Vagina (tissue), 2 donors: ENCODE measurements around the gene GIMD1. TPM values are rescaled to one million over a fixed set of nuclear protein-coding genes. Genes with fewer than 3 reads are reported as not detected.
A peak's percentile ranks its signal among the peaks of the same experiment; 100 is the strongest.

ENCODE experiments used
- DNase-seq, 2 donors: peaks; one replicate each; pipeline ENCODE4 v3.0.0-alpha.2; 2017; ENCODE audit errors: extremely low spot score in 2 of 2
- H3K27ac ChIP-seq: fragments of 200-600 bp; sonication (generic); one replicate; pipeline ENCODE4 v1.5.1; 2019
- H3K27me3 ChIP-seq: fragments of 200-600 bp; sonication (generic); one replicate; pipeline ENCODE4 v1.5.1; 2019
- H3K36me3 ChIP-seq, 2 donors: fragments of 200-600 bp; sonication (generic); one replicate each; pipeline ENCODE4 v1.5.1; 2017 to 2019
- H3K4me1 ChIP-seq: fragments of 200-600 bp; sonication (generic); one replicate; pipeline ENCODE4 v1.5.1; 2019
- H3K4me3 ChIP-seq, 2 donors: fragments of 200-600 bp; sonication (generic); 1 replicate in 1 of 2; 2 replicates in 1 of 2; pipeline ENCODE4 v1.5.1; 2016 to 2019
- H3K9me3 ChIP-seq: fragments of 200-600 bp; sonication (generic); one replicate; pipeline ENCODE4 v1.5.1; 2019
- POLR2A ChIP-seq, 2 donors: fragments of 450-650 bp; IDR thresholded peaks; one replicate each; pipeline ENCODE4 v1.6.1; 2017; ENCODE audit warnings: antibody characterized with exemption in 2 of 2, mild to moderate bottlenecking in 2 of 2, moderate library complexity in 2 of 2
- POLR2AphosphoS5 ChIP-seq, 2 donors: sonication (generic); formaldehyde crosslinking; IDR thresholded peaks; one replicate each; pipeline ENCODE4 v1.9.0; 2017; ENCODE audit warnings: antibody characterized with exemption in 2 of 2, mild to moderate bottlenecking in 2 of 2, low read depth in 1 of 2; ENCODE audit not compliant: insufficient read depth in 1 of 2
- intact Hi-C: fragments of 100-400 bp; cut with DNase I; formaldehyde crosslinking; loops from one replicate; pipeline ENCODE4 v1.15.1; 2023
- total RNA-seq: library from RNA; depleted of rRNA; stranded (reverse); fragments of >200 nt; gene quantifications from one replicate; pipeline ENCODE4 v1.2.3, GENCODE V29; 2016
- TF ChIP-seq, protein P1 (sequence below), 3 experiments: fragments of 450-650 bp in 2 of 3; fragments of 200-600 bp in 1 of 3; sonication (generic) in 1 of 3; IDR thresholded peaks; one replicate each; pipeline ENCODE4 v1.5.1; 2017 to 2019; ENCODE audit warnings: antibody characterized with exemption in 3 of 3, mild to moderate bottlenecking in 2 of 3, moderate library complexity in 2 of 3

The GIMD1 gene
- total RNA-seq, 1 donor from 2014 or later, result not detected

DNA sequence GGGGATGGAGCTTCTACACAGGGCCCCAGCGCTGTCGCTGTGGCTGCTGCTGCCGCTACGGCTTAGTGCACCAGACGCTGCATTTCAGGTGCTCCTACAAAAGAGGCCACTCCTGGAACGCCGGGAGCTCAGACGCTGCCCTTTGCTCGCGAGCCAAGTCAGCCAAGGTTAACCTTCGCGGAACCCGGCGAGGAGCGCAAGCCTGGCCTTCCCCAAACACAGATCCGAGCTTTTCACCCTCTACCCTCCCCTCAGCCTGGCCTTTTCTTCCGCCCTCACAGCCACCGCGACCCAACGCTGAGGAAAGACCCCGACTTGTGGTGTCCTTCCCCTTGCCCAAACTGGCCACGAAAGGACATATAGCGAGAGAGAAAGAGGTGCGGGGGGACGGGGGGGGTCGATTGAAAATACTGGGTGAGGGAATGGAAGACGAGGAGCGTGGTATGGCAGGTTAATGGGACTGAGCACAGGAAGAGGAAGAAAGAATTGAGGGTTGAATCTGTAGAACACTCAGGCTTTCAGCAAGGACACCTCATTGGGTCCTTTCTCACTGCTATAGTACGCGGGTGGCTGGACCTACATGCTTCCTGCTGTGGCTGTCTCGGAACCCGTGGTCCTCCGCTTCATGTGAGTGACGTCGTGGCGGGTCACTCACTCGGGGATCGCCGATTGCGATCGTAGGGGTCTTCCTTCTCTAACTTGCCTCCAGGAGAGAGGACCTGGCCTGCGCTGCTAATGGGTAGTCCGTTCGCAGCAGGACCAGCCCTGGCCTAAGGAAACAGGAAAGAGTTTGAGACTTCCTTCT is 52.4 kb downstream of the GIMD1 start, which contains the start of the genes AIMP1 and TBCK:
AIMP1 (plus strand) TSS at position 583 of the 805 bp plus-strand sequence. CDS start 8,460 bp downstream, outside the sequence.
TBCK (minus strand) TSS at position 242 of the 805 bp plus-strand sequence. CDS start 7,249 bp downstream, outside the sequence.
- Histone ChIP-seq H3K27me3 (no peaks in the 10 kb centered on the region), H3K9me3 (no peaks in the 10 kb centered on the region), H3K4me3 (peak within 1 kb of the TSS; percentile 73 to 95), H3K27ac (peak within 1 kb of the TSS; percentile 92), H3K36me3 (peaks cover 0 to 2% of the 10 kb centered on the region in 2 donors), H3K4me1 (peaks cover 40% of the 10 kb centered on the region)
- intact Hi-C loops, result no loop called here
- DNase-seq, result peak in 1 of 2 donors; percentile 94
- TF ChIP-seq POLR2A (IDR thresholded peaks at IDR 0.05) (peak in 1 of 2 donors; percentile 10), POLR2AphosphoS5 (IDR thresholded peaks at IDR 0.05; ENCODE audit: insufficient read depth in 1 of 2, low read depth in 1 of 2) (peak; percentile 60 to 83)
- TF ChIP-seq, protein P1, sequence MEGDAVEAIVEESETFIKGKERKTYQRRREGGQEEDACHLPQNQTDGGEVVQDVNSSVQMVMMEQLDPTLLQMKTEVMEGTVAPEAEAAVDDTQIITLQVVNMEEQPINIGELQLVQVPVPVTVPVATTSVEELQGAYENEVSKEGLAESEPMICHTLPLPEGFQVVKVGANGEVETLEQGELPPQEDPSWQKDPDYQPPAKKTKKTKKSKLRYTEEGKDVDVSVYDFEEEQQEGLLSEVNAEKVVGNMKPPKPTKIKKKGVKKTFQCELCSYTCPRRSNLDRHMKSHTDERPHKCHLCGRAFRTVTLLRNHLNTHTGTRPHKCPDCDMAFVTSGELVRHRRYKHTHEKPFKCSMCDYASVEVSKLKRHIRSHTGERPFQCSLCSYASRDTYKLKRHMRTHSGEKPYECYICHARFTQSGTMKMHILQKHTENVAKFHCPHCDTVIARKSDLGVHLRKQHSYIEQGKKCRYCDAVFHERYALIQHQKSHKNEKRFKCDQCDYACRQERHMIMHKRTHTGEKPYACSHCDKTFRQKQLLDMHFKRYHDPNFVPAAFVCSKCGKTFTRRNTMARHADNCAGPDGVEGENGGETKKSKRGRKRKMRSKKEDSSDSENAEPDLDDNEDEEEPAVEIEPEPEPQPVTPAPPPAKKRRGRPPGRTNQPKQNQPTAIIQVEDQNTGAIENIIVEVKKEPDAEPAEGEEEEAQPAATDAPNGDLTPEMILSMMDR (IDR thresholded peaks at IDR 0.05), result no peak

DNA sequence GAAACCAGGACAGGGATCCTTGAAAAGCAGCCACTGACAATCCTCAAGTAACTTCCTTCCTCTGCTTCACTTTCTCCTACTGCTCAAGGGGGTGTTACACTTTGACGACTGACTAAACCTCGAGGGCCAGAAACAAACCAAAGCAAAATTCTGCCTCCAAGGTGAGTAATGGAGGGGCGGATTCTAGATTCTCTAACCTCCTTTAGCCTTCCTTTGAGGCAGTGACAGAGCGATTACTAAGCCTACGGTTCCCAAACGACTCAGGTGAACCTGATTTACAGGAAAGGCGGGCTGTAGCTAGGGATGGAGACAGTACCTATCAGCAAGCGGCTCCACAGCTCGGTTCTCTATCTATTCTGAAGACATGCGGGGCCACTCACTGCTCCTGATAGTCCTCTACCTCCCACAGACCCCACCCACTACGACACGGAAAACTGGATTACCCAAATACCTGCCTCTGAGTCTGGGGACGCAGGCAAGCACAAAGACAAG is 53.1 kb downstream of the GIMD1 start:
- Histone ChIP-seq H3K36me3 (no peaks in the 10 kb centered on the region), H3K4me3 (peak overlapping the region; percentile 73 to 95), H3K9me3 (no peaks in the 10 kb centered on the region), H3K27me3 (no peaks in the 10 kb centered on the region), H3K27ac (peak overlapping the region; percentile 92), H3K4me1 (peaks cover 40% of the 10 kb centered on the region)
- TF ChIP-seq POLR2A (IDR thresholded peaks at IDR 0.05) (no peak), POLR2AphosphoS5 (IDR thresholded peaks at IDR 0.05; ENCODE audit: insufficient read depth in 1 of 2, low read depth in 1 of 2) (no peak)
- TF ChIP-seq, protein P1 (IDR thresholded peaks at IDR 0.05), result no peak
- intact Hi-C loops, result no loop called here
- DNase-seq, result no peak

DNA sequence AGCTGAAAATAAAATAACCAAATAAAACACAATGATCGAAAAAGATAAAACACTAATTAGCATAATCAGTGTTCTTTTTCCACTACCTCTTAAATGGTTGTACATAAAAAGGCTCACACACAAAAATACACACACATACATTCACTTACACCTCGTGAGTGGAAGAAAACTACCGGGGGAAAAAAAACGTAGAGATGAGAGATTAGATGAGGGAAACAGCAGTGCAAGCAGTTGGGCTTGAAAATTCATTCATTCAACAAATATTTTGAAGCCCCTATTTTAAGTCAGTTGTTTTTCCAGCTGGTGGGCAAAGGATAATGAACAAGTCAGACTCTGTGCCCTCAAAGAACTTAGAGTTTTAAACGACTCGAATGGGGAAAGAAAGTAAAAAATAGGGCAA is 53.6 kb downstream of the GIMD1 start:
- peak overlapping the region; percentile 92 for H3K27ac ChIP-seq
- peak overlapping the region; percentile 73 to 95 for H3K4me3 ChIP-seq
- no peak for TF ChIP-seq POLR2A (IDR thresholded peaks at IDR 0.05)
- TF ChIP-seq POLR2AphosphoS5 (IDR thresholded peaks at IDR 0.05; ENCODE audit: insufficient read depth in 1 of 2, low read depth in 1 of 2), result no peak
- TF ChIP-seq, protein P1 (IDR thresholded peaks at IDR 0.05), result no peak
- peaks cover 40% of the 10 kb centered on the region for H3K4me1 ChIP-seq
- intact Hi-C loops, result no loop called here
- no peaks in the 10 kb centered on the region for H3K9me3 ChIP-seq
- H3K36me3 ChIP-seq, result no peaks in the 10 kb centered on the region
- no peak for DNase-seq
- no peaks in the 10 kb centered on the region for H3K27me3 ChIP-seq

DNA sequence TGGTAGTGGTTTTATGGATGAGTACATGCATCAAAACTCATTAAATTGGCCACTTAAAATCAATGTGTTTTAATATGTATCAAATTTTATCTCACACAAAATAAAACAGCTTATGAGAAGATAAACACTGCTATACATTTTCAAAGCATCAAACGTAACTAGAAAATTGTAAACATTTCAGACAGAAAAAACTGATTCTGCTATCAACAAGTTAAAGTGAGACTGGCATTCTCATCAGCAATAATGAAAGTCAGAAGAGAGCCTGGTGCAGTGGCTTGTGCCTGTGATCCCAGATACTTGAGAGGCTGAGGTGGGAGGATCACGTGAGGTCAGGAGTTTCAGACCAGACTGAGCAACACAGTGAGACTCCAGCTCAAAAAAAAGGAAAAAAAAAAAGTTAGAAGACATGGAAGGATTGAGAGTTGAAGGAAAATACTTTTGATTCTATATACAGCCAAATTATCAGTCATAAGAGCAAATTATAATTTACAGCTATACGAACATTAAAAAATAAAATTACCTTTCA is 55.5 kb downstream of the GIMD1 start:
- peaks cover 25% of the 10 kb centered on the region for H3K4me1 ChIP-seq
- no peaks in the 10 kb centered on the region for H3K36me3 ChIP-seq
- no peak overlapping the region for H3K4me3 ChIP-seq
- H3K9me3 ChIP-seq, result no peaks in the 10 kb centered on the region
- H3K27ac ChIP-seq, result no peak overlapping the region
- intact Hi-C loops, result no loop called here
- DNase-seq, result no peak
- TF ChIP-seq, protein P1 (IDR thresholded peaks at IDR 0.05), result no peak
- TF ChIP-seq POLR2A (IDR thresholded peaks at IDR 0.05) (no peak), POLR2AphosphoS5 (IDR thresholded peaks at IDR 0.05; ENCODE audit: insufficient read depth in 1 of 2, low read depth in 1 of 2) (no peak)
- H3K27me3 ChIP-seq, result no peaks in the 10 kb centered on the region
